HCT116 (cell line): ENCODE data around the gene EPHA4. TPM values are rescaled to one million over a fixed set of nuclear protein-coding genes. Genes with fewer than 3 reads are reported as not detected.

ENCODE experiments used
- ATAC-seq: fragments of 200-7000 bp; cut with Tn5 transposase; 2 replicates; pipeline ENCODE4 v1.9.1; 2020; ENCODE audit warnings: mild to moderate bottlenecking, moderate library complexity
- BruUV-seq: library from RNA; stranded (reverse); fragments of 400-500 nt; replicated peaks from 2 replicates; lab custom pipeline; 2021; lab: Mats Ljungman, UMichigan
- CTCF ChIA-PET: fragments of 300-600 bp; sonication (Branson Sonifier 250); formaldehyde crosslinking; loops from one replicate; lab custom pipeline; 2021; ENCODE audit warnings: antibody characterized with exemption; lab: Charles Lee
- POLR2A ChIA-PET: fragments of 300-600, 350-600 bp; sonication (Branson Sonifier 250); formaldehyde crosslinking; loops from one replicate; lab custom pipeline; 2021; ENCODE audit warnings: antibody characterized with exemption; lab: Charles Lee
- RAD21 ChIA-PET, 2 experiments: fragments of 300-600 bp; sonication (Branson Sonifier 250); formaldehyde crosslinking; loops; one replicate each; lab custom pipeline; 2023; ENCODE audit warnings: low total read pairs in 2 of 2; ENCODE audit not compliant: uncharacterized antibody in 2 of 2, unreplicated experiment in 2 of 2, low non-redundant PET in 1 of 2; lab: Charles Lee
- DNase-seq: peaks from one replicate; pipeline ENCODE4 v3.0.0-alpha.2; 2010; ENCODE audit warnings: low read depth, low spot score
- H2AFZ ChIP-seq: fragments of 200-600 bp; shearing (Covaris generic), sonication (generic); 2 replicates; pipeline ENCODE4 v1.6.1; 2017; ENCODE audit warnings: low read depth, mixed run types, mixed read lengths, antibody characterized with exemption, low read length; ENCODE audit not compliant: poor library complexity, severe bottlenecking
- H3K27ac ChIP-seq: 2 replicates; pipeline ENCODE4 v1.5.1; 2012; ENCODE audit warnings: low read depth, low read length
- H3K27me3 ChIP-seq: fragments of 200-600 bp; sonication (generic); 2 replicates; pipeline ENCODE4 v1.6.1; 2016; ENCODE audit warnings: mixed run types, low read length, mixed read lengths; ENCODE audit not compliant: insufficient read depth
- H3K36me3 ChIP-seq, 2 experiments: fragments of 200-500 bp in 1 of 2; fragments of 200-600 bp in 1 of 2; sonication (Bioruptor generic) in 1 of 2; sonication (generic) in 1 of 2; 2 replicates each; pipeline versions ENCODE4 v1.5.1 to v1.6.1; 2014 to 2016; ENCODE audit warnings: low read length in 2 of 2, inconsistent platforms in 1 of 2, mixed read lengths in 1 of 2, mixed run types in 1 of 2; ENCODE audit not compliant: insufficient read depth in 2 of 2, control insufficient read depth in 1 of 2
- H3K4me1 ChIP-seq, 2 experiments: fragments of 200-600 bp in 1 of 2; sonication (generic) in 1 of 2; 2 replicates each; pipeline versions ENCODE4 v1.5.1 to v1.6.1; 2012 to 2017; ENCODE audit warnings: low read length in 2 of 2, inconsistent platforms in 1 of 2, mild to moderate bottlenecking in 1 of 2, mixed read lengths in 1 of 2, mixed run types in 1 of 2, moderate library complexity in 1 of 2; ENCODE audit not compliant: insufficient read depth in 2 of 2, control insufficient read depth in 1 of 2
- H3K4me2 ChIP-seq: fragments of 200-600 bp; sonication (generic); 2 replicates; pipeline ENCODE4 v1.6.1; 2017; ENCODE audit warnings: mixed run types, low read length, mixed read lengths
- H3K4me3 ChIP-seq, 2 experiments: fragments of 200-600 bp in 1 of 2; sonication (generic) in 1 of 2; replicated peaks in 1 of 2; 2 replicates each; pipeline ENCODE4 v1.5.1; 2011 to 2016; ENCODE audit warnings: low read length in 2 of 2, control low read depth in 1 of 2, low read depth in 1 of 2, mild to moderate bottlenecking in 1 of 2, mixed read lengths in 1 of 2, mixed run types in 1 of 2
- H3K79me2 ChIP-seq: fragments of 200-600 bp; sonication (generic); 2 replicates; pipeline ENCODE4 v1.6.1; 2017; ENCODE audit warnings: mild to moderate bottlenecking, mixed run types, low read length, moderate library complexity, mixed read lengths; ENCODE audit not compliant: insufficient read depth
- H3K9ac ChIP-seq: fragments of 200-600 bp; sonication (generic); 2 replicates; pipeline ENCODE4 v1.6.1; 2016; ENCODE audit warnings: low read length, mixed read lengths
- H3K9me2 ChIP-seq: fragments of 200-600 bp; sonication (generic), shearing (Covaris generic); 2 replicates; pipeline ENCODE4 v1.6.1; 2017; ENCODE audit warnings: mixed run types, mild to moderate bottlenecking, moderate library complexity; ENCODE audit not compliant: insufficient read depth
- H3K9me3 ChIP-seq, 2 experiments: fragments of 200-500 bp in 1 of 2; fragments of 200-600 bp in 1 of 2; sonication (Bioruptor generic) in 1 of 2; sonication (generic) in 1 of 2; 2 replicates each; pipeline ENCODE4 v1.6.1; 2014 to 2017; ENCODE audit warnings: low read length in 2 of 2, mixed read lengths in 2 of 2, inconsistent platforms in 1 of 2, low read depth in 1 of 2, mild to moderate bottlenecking in 1 of 2, mixed run types in 1 of 2, moderate library complexity in 1 of 2; ENCODE audit not compliant: control insufficient read depth in 1 of 2, insufficient read depth in 1 of 2
- H4K20me1 ChIP-seq: fragments of 200-600 bp; sonication (generic), shearing (Covaris generic); 2 replicates; pipeline ENCODE4 v1.6.1; 2017; ENCODE audit warnings: mixed run types, mild to moderate bottlenecking, moderate library complexity; ENCODE audit not compliant: insufficient read depth
- CBX3 ChIP-seq: IDR thresholded peaks from 2 replicates; pipeline ENCODE4 v1.6.1; 2012; ENCODE audit warnings: low read depth
- CEBPB ChIP-seq: IDR thresholded peaks from 2 replicates; pipeline ENCODE4 v1.6.1; 2012; ENCODE audit warnings: low read depth
- CTCF ChIP-seq, 3 experiments: fragments of 200-600 bp in 1 of 3; sonication (generic) in 1 of 3; IDR thresholded peaks in 2 of 3; conservative IDR thresholded peaks in 1 of 3; 2 replicates each; pipeline ENCODE4 v1.5.1; 2012 to 2017; ENCODE audit warnings: low read depth in 2 of 3, low read length in 2 of 3, antibody characterized with exemption in 1 of 3, borderline replicate concordance in 1 of 3, control low read depth in 1 of 3, mild to moderate bottlenecking in 1 of 3, mixed read lengths in 1 of 3, mixed run types in 1 of 3, moderate library complexity in 1 of 3; ENCODE audit not compliant: insufficient read depth in 1 of 3
- EGR1 ChIP-seq: IDR thresholded peaks from 2 replicates; pipeline ENCODE4 v1.6.1; 2012; ENCODE audit warnings: low read depth
- ELF1 ChIP-seq: IDR thresholded peaks from 2 replicates; pipeline ENCODE4 v1.6.1; 2012; ENCODE audit warnings: low read depth, borderline replicate concordance
- EZH2 ChIP-seq: fragments of 200-600 bp; sonication (generic); IDR thresholded peaks from 2 replicates; pipeline ENCODE4 v1.6.1; 2017; ENCODE audit warnings: antibody characterized with exemption, mixed run types
- EZH2phosphoT487 ChIP-seq: fragments of 200-600 bp; IDR thresholded peaks from 2 replicates; pipeline ENCODE4 v1.6.1; 2018; ENCODE audit warnings: antibody characterized with exemption, borderline replicate concordance
- FOSL1 ChIP-seq: IDR thresholded peaks from 2 replicates; pipeline ENCODE4 v1.6.1; 2012; ENCODE audit warnings: low read depth
- JUND ChIP-seq: IDR thresholded peaks from 2 replicates; pipeline ENCODE4 v1.6.1; 2012
- POLR2A ChIP-seq: IDR thresholded peaks from 2 replicates; pipeline ENCODE4 v1.7.0; 2011; ENCODE audit warnings: borderline replicate concordance; ENCODE audit not compliant: insufficient read depth, insufficient read length; ENCODE audit errors: extremely low read depth
- SIN3A ChIP-seq: IDR thresholded peaks from 2 replicates; pipeline ENCODE4 v1.6.1; 2012; ENCODE audit warnings: low read depth
- SP1 ChIP-seq: IDR thresholded peaks from 2 replicates; pipeline ENCODE4 v1.6.1; 2012; ENCODE audit warnings: low read depth
- SRF ChIP-seq: IDR thresholded peaks from 2 replicates; pipeline ENCODE4 v1.6.1; 2012; ENCODE audit warnings: low read depth
- TCF7L2 ChIP-seq: IDR thresholded peaks from 2 replicates; pipeline ENCODE4 v1.7.0; 2011; ENCODE audit warnings: borderline replicate concordance, inconsistent platforms; ENCODE audit not compliant: insufficient read depth, insufficient read length; ENCODE audit errors: extremely low read depth
- ZBTB33 ChIP-seq: IDR thresholded peaks from 2 replicates; pipeline ENCODE4 v1.6.1; 2011; ENCODE audit warnings: mild to moderate bottlenecking, low read length, moderate library complexity; ENCODE audit not compliant: insufficient replicate concordance; ENCODE audit errors: extremely low read depth
- ZFX ChIP-seq: fragments of 450-650 bp; IDR thresholded peaks from 2 replicates; pipeline ENCODE4 v1.6.1; 2017
- ZNF274 ChIP-seq: fragments of 200-500 bp; sonication (Bioruptor generic); IDR thresholded peaks from 2 replicates; pipeline ENCODE4 v1.6.1; 2014; ENCODE audit warnings: mild to moderate bottlenecking, low read depth, low read length, inconsistent platforms
- intact Hi-C: fragments of 100-400 bp; cut with micrococcal nuclease; formaldehyde crosslinking; loops from 2 replicates; pipeline ENCODE4 v1.10.0; 2022
- total RNA-seq: library from RNA; stranded (reverse); gene quantifications from one replicate; pipeline ENCODE4 v1.2.1, GENCODE V29; 2021; ENCODE audit not compliant: unreplicated experiment
- TF ChIP-seq, protein P1 (sequence below): IDR thresholded peaks from 2 replicates; pipeline ENCODE4 v1.6.1; 2012

The EPHA4 gene
- total RNA-seq, 1 experiment from 2014 or later: 3.5 TPM

GRCh38 chr2:221504905-221505304 is 67.2 kb downstream of the EPHA4 start:
- POLR2A ChIA-PET: no interaction called here
- CTCF ChIA-PET: no interaction called here
- no TSS peak for BruUV-seq

More at GRCh38 chr2:221504905-221505304, 67.2 kb downstream of the EPHA4 start:
- H3K4me2 ChIP-seq: no peak overlapping the region
- no peaks in the 10 kb centered on the region for H3K9me3 ChIP-seq
- no peaks in the 10 kb centered on the region; the same call in 1 of the 2 replicates for H3K27me3 ChIP-seq
- RAD21 ChIA-PET: no interaction called here
- no peak for ATAC-seq
- no peak overlapping the region for H3K4me3 ChIP-seq
- no peak overlapping the region for H3K27ac ChIP-seq
- no peak for TF ChIP-seq CBX3
- TF ChIP-seq EZH2phosphoT487: no peak
- no peak for TF ChIP-seq POLR2A
- no peak for TF ChIP-seq ZBTB33
- no peak for TF ChIP-seq ZNF274
- TF ChIP-seq EZH2: no peak
- no peak for TF ChIP-seq SRF
- no peak for TF ChIP-seq SP1
- TF ChIP-seq CTCF (IDR thresholded peaks at IDR 0.05 in 2 of 3, conservative IDR thresholded peaks at IDR 0.05 in 1 of 3; ENCODE audit: borderline replicate concordance in 1 of 3, insufficient read depth in 1 of 3, low read depth in 2 of 3, low read length in 2 of 3): no peak
- TF ChIP-seq CEBPB: no peak
- TF ChIP-seq JUND: no peak
- TF ChIP-seq SIN3A: no peak
- TF ChIP-seq TCF7L2: no peak
- TF ChIP-seq FOSL1: no peak
- TF ChIP-seq ELF1: no peak
- TF ChIP-seq, protein P1, sequence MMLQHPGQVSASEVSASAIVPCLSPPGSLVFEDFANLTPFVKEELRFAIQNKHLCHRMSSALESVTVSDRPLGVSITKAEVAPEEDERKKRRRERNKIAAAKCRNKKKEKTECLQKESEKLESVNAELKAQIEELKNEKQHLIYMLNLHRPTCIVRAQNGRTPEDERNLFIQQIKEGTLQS: no peak
- TF ChIP-seq ZFX: no peak
- no peak for TF ChIP-seq EGR1
- TF ChIP-seq, all 23 proteins: peak for 0
- no peak overlapping the region for H2AFZ ChIP-seq
- no peaks in the 10 kb centered on the region for H4K20me1 ChIP-seq
- DNase-seq: no peak
- H3K9ac ChIP-seq: no peak overlapping the region
- peaks cover 0 to 10% of the 10 kb centered on the region in 2 experiments; a peak in 1 of 4 replicates for H3K4me1 ChIP-seq
- intact Hi-C loops: no loop called here
- H3K36me3 ChIP-seq: no peaks in the 10 kb centered on the region
- H3K9me2 ChIP-seq: no peaks in the 10 kb centered on the region; the same call in 1 of the 2 replicates
- H3K79me2 ChIP-seq: no peaks in the 10 kb centered on the region
